ENCODE measurements around the gene ADORA2A.

Gene ADORA2A

DNA sequence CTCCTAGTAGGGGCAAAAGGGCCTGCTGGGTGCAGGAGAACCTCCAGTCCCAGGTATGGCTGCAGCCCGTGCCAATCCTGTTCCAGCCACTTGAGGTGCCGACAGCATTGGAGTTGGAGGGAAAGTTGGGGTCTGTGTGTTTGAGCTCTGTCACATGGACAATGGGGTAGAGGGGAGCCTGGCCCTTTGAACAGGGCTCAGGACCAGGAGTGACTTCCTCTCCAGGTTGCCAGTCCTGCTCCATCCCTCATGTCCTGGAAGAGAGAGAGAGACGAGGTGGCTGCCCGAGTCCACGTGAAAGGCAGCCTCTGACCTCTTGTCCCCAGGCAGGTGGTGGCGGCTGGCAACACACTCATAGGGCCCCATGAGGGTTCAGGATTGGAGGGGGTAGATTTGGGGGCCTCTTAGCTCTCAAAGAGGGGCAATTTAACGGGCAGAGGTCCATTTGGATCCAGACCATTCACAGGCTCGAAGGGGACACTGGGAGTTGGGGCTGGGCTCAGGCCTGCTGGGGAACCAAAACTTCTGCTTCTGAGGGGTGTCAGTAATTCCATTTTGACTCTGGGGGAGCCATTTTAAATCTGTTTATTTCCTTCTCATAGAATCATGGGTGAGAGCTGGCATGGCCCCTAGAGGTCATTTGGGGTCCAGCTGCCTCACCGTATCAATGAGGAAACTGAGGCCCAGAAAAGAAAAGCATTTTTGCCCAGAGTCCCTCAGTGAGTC lies 4.1 kb downstream of the ADORA2A start:
- TF ChIP-seq EGR1 (IDR thresholded peaks at IDR 0.05) (no peak), YY1 (IDR thresholded peaks at IDR 0.05; ENCODE audit: low read depth) (no peak), ZBTB7A (IDR thresholded peaks at IDR 0.05; ENCODE audit: low read depth) (no peak), TAF1 (IDR thresholded peaks at IDR 0.05; ENCODE audit: low read depth) (no peak), FOXM1 (IDR thresholded peaks at IDR 0.05; ENCODE audit: borderline replicate concordance, low read depth) (no peak), NFIC (IDR thresholded peaks at IDR 0.05) (no peak), TCF12 (IDR thresholded peaks at IDR 0.05; ENCODE audit: low read depth) (no peak), USF1 (IDR thresholded peaks at IDR 0.05) (no peak), TEAD4 (IDR thresholded peaks at IDR 0.05) (no peak), EP300 (IDR thresholded peaks at IDR 0.05; ENCODE audit: borderline replicate concordance) (no peak), REST (IDR thresholded peaks at IDR 0.05; ENCODE audit: low read depth) (no peak), CEBPB (IDR thresholded peaks at IDR 0.05) (no peak)

DNA sequence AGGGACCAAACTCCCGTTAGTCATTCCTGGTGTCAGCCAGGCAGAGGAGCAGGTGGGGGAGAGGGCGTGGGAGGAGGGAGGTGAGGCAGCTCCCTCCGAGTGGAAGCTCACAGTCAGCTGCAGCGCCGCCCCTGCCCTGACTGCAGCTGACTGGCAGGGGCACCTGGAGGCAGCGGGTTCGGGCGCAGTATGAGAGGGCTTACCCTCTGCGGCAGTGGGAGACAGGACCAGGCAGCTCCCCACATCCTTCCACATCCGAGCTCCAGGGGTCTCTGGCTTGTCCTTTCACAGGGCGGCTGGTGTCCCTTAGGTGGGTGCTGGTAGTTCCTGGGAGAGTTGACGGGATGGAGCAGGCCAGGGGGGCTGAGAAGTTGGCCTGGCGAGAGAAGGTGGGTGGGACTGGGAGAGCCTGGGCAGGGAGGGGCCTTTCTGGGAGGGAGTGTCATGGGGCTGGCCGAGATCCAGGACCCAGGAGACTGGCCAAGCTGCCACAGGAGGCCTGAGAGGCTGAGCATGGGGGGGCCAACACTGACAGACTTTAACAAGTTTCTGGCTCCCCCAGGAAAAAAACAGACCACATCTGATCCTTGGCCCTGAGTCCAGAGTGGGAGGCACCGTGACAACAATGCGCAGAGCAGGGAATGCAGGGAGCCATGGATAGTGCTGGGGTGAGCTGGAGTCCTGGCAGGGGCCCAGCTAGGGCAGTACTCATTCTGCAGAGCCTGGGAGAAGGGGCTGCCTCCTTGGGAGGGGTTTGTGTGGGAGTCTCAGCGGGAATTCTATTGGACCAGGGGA lies 4.9 kb downstream of the ADORA2A start:
- no peak for TF ChIP-seq CEBPB (IDR thresholded peaks at IDR 0.05)
- TF ChIP-seq TEAD4 (IDR thresholded peaks at IDR 0.05): 0 out of 2 replicates have a peak, but pooled peaks have one; percentile 57
- no peak for TF ChIP-seq FOXM1 (IDR thresholded peaks at IDR 0.05; ENCODE audit: borderline replicate concordance, low read depth)
- TF ChIP-seq TCF12 (IDR thresholded peaks at IDR 0.05; ENCODE audit: low read depth): peak; percentile 52
- no peak for TF ChIP-seq REST (IDR thresholded peaks at IDR 0.05; ENCODE audit: low read depth)
- no peak for TF ChIP-seq YY1 (IDR thresholded peaks at IDR 0.05; ENCODE audit: low read depth)
- peak; percentile 82 for TF ChIP-seq ZBTB7A (IDR thresholded peaks at IDR 0.05; ENCODE audit: low read depth)
- no peak for TF ChIP-seq MAX (IDR thresholded peaks at IDR 0.05)
- TF ChIP-seq EP300 (IDR thresholded peaks at IDR 0.05; ENCODE audit: borderline replicate concordance): peak; percentile 32; the same call in 1 of the 2 replicates
- TF ChIP-seq CREB1 (IDR thresholded peaks at IDR 0.05; ENCODE audit: low read depth): no peak
- TF ChIP-seq TAF1 (IDR thresholded peaks at IDR 0.05; ENCODE audit: low read depth): no peak
- peak; percentile 58; the same call in 1 of the 2 replicates for TF ChIP-seq EGR1 (IDR thresholded peaks at IDR 0.05)
- peak; percentile 90 for TF ChIP-seq NFIC (IDR thresholded peaks at IDR 0.05)
- no peak for TF ChIP-seq USF1 (IDR thresholded peaks at IDR 0.05)
- TF ChIP-seq RAD21 (IDR thresholded peaks at IDR 0.05; ENCODE audit: low read depth): no peak

- TF ChIP-seq TCF12 (IDR thresholded peaks at IDR 0.05; ENCODE audit: low read depth): no peak
- no peak for TF ChIP-seq NFIC (IDR thresholded peaks at IDR 0.05)
- no peak for TF ChIP-seq CEBPB (IDR thresholded peaks at IDR 0.05)
- TF ChIP-seq ZBTB7A (IDR thresholded peaks at IDR 0.05; ENCODE audit: low read depth): no peak
- TF ChIP-seq EP300 (IDR thresholded peaks at IDR 0.05; ENCODE audit: borderline replicate concordance): no peak
- TF ChIP-seq TAF1 (IDR thresholded peaks at IDR 0.05; ENCODE audit: low read depth): no peak
- TF ChIP-seq EGR1 (IDR thresholded peaks at IDR 0.05): no peak
- no peak for TF ChIP-seq TEAD4 (IDR thresholded peaks at IDR 0.05)
- TF ChIP-seq FOXM1 (IDR thresholded peaks at IDR 0.05; ENCODE audit: borderline replicate concordance, low read depth): no peak
- no peak for TF ChIP-seq USF1 (IDR thresholded peaks at IDR 0.05)
- TF ChIP-seq MAX (IDR thresholded peaks at IDR 0.05): no peak
- TF ChIP-seq RAD21 (IDR thresholded peaks at IDR 0.05; ENCODE audit: low read depth): no peak
- no peak for TF ChIP-seq CREB1 (IDR thresholded peaks at IDR 0.05; ENCODE audit: low read depth)
- TF ChIP-seq YY1 (IDR thresholded peaks at IDR 0.05; ENCODE audit: low read depth): no peak
- TF ChIP-seq REST (IDR thresholded peaks at IDR 0.05; ENCODE audit: low read depth): no peak
Observed at GRCh38 chr22:24433001-24433827, 5.8 kb downstream of the ADORA2A start.
